HG02642 (cell line): ENCODE measurements around the gene TMEM182.

Experiments used
- ATAC-seq: cut with Tn5 transposase; IDR thresholded peaks from one replicate; pipeline ENCODE4 v1.9.1; 2021; ENCODE audit warnings: mild to moderate bottlenecking; ENCODE audit not compliant: unreplicated experiment, poor library complexity

Gene TMEM182

DNA sequence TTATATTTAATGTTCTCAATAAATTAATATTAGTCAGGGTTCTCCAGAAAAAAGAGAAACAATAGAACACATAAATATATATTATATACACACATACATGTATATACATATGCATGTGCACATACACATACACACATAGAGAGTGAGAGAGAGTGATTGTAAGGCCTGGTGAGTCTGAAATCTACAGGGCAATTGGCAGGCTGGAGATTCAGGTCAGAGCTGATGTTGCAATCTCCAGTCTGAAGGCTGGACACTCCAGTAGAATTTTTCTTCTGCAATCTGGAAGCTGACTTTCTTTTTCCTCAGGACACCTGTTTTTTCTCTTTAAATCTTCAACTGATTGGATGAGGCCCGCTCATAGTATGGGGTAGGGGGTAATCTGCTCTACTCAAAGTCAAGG lies 3.2 kb downstream of the TMEM182 start:
- ATAC-seq = no peak

DNA sequence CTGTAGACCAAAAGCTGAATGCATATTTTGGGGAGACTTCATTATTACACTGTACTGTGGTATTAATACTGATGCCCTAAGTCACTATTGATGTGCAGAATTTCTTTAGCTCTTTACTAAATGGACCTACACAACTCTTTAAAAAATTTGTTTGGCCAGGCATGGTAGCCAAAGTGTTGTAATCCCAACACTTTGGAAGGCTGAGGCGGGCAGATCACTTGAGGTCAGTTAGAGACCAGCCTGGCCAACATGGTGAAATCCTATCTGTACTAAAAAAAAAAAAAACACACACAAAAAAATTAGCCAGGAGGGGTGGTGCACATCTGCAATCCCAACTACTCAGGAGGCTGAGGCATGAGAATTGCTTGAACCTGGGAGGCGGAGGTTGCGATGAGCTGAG lies 6.4 kb downstream of the TMEM182 start:
- no peak for ATAC-seq

DNA sequence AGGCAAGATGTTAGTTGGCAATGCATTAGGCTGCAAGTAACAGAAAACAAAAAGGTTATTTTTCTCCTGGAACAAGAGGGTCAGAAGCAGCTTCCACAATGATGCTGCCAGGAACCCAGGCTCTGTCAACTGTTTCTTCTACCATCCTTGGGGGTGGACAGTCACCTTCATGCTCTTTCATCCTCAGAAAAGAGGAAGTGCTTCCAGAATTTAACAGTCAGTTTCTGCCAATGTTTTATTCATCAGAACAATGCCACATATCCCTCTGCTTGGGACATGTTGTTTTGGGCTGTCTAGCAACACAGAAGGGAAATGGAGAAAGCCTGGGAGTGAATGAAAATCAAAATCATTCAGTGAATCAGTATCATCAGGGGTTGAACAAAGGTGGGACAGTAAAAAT lies 7.1 kb downstream of the TMEM182 start:
- ATAC-seq = no peak

DNA sequence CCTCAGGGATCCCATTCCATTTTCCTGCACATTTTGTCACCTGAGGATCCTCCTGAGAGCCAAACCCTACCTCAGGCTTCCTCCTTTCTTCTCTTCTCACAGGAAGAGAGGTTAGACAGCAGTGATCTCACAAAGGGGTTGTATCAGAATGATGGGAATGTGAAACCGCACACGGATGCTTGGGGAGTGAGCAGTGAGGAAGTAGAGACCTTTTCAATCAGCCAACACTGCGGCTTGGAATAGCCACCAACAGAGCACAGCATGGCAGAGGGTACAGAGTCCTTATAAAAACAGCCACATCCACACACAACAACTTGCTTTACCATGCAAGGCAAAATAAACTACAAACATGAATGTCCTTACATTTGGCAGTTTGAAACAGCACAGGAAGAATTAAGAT lies 8.7 kb downstream of the TMEM182 start:
- ATAC-seq = no peak

DNA sequence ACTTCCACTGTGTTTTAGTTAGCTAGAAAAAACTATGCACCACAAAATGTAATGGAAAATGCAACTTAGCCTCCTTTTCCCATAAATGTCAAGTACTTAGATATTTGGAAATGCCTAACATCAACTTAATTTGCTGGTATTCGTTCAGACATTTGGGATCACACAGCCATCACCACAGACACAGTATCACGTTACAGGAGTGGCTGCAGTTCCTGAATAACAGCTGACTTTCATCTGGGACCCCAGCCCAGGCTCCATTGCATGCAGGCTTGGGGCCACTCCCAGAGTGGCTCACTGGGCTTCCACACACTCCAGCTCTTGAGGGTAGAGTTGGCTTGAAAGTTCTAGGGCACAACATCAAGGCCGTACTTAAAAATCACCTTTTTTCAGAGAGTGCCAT lies 9.3 kb downstream of the TMEM182 start:
- ATAC-seq = no peak

DNA sequence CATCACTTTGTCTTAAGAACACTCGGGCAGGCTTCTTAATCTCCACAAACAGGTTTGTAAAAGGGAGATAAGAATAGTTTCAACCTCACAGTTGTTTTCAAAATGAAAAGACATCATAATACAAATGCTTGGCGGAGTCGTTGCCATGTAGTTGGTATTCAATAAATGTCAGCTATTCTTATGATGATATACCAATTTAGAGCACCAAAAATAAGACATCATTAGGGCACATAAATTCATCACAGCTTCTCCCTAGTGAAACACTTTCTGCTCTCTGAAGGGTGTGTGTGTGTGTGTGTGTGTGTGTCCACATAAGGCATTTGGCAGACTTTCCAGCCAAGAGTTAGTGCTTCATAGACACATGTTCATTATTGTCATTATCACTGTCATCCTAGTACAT lies 10.8 kb downstream of the TMEM182 start:
- ATAC-seq = no peak

DNA sequence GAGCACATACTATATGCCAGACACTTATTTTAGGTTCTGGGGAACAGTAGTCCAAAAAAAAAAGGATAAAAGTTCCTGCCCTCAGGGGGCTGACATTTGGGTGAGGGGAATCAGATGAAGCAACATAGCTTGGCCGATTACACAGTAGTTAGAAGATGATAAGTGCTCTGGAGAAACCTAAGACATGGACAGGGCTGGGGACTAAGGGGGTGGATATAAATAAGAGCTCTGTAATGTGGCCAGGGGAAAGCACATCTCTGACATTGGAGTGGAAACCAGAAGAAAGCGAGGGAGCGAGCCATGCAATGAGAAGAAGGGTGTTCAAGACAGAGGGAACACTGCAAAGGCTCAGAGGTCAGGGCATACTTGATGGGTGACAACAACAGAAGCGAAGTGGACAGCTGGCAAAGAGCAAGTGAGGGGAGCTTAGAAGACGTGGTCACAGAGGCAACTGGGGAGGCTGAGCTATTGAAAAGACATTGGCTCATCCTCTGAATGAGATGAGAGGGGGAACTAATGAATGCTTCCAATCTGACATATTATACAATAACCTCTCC lies 11.4 kb downstream of the TMEM182 start:
- no peak for ATAC-seq

DNA sequence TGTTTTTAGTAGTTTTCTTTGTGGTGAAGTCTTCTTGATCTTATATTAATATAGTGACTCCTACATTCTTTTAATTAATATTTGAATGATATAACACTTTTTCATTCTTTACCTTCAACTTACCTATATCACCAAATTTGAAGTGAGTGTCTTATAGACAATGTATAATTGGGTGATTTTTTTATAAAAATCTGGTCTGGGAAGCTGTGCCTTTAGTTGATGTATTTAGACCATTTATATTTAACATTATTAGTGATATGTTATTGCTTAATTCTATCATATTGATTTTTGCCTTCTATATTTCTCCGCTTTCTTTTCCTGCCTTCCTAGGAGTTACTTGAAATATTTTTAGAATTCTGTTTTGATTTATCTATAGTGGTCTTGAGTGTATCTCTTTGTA lies 16.4 kb downstream of the TMEM182 start:
- no peak for ATAC-seq

DNA sequence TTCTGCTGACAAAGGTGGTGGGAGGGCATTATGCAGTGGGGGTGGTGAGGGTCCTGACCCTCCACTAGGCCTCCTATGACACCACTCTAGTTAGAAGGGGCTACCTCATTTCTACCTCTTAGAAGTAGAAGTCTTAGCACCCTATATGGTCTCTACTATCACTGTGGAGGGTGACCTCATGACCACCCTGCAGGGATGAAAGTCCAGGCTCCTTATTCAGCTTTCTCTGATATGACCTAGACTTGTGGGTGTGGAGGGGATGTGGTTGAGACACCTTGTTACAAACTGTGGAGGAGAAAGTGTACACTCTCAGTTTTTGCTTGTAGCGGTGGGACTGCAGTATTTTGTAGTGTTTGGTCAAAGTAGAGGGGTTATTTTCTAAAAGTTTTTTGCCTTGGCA lies 18.6 kb downstream of the TMEM182 start:
- no peak for ATAC-seq

DNA sequence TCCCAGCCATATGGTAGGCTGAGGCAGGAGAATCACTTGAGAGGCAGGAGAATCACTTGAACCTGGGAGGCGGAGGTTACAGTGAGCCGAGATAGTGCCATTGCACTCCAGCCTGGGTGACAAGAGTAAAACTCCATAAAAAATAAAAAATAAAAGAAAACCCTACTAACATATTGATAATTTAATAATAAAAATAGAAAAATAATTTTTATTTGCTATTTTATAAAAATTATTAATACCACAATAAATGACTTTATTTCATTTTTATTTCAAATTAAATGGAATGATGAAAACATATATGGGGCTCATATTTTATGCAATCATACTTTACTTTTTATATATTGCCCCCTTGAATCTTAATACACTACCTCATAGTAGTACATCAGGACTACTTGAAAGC lies 20.4 kb downstream of the TMEM182 start:
- ATAC-seq = no peak

DNA sequence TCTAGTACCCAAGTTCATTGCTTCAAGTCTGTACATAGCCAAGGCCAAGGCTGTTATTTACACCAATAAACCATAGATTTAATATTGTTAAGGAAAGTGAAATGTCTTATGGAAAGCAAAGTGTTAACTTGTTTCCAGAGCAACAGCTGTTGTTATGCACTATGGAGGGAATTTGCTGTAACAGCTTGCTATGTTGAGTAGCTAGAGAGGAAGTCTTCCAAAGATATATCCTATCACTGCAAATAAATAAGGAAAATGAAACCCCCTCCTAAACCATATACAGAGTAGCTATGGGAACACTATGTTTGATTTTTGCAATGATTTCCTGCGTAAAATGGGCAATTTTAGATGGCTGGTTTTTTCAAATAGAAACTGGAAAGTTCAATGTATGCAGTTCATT lies 21.1 kb downstream of the TMEM182 start:
- ATAC-seq = no peak

DNA sequence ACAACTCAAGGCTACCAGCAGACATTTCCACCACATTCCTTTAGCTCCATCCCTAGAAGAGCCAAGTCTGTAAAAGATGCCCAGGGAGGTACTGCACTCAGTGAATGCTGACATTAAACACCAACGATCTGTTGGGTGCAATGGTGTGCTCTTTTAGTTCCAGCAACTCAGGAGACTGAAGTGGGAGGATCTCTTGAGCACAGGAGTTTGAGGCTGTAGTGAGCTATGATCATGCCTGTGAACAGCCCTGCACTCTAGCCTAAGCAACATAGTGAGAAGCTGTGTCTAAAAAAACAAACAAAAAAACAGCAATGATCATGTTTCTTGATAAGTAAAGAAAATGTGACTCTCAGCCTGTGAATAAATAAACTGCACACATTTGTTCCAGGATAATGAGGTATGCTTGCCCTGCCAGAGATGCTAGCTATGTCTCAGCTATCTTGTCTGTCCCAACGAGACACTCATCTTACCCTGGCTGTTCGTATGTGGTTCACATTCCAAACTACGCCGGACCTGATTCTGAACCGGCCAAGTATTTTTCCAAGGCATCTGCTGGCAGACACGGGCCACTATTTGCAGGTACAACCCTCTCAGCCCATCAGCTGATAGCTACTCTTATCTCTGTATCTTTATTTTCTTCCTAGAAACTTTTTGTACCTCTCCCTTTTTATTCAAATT lies 21.8 kb downstream of the TMEM182 start:
- ATAC-seq = no peak

DNA sequence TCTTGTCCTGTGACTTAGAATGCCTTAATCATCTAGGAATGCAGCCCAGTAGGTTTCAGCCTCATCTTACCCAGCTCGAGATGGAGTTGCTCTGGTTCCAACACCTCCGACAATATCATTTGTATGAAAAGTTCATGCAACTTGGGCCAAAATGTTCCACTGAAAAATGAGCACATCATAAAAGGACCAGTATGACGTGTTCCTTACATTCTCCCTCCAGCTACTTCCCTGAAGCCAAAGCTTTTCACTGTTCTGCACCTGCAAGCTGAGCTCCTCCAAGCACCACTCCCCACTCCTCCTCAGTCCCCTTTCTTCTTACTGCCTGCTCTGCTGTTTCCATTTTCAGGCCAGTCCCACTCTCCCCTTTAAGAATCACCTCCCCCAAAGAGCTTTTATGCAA lies 23.1 kb downstream of the TMEM182 start:
- no peak for ATAC-seq

DNA sequence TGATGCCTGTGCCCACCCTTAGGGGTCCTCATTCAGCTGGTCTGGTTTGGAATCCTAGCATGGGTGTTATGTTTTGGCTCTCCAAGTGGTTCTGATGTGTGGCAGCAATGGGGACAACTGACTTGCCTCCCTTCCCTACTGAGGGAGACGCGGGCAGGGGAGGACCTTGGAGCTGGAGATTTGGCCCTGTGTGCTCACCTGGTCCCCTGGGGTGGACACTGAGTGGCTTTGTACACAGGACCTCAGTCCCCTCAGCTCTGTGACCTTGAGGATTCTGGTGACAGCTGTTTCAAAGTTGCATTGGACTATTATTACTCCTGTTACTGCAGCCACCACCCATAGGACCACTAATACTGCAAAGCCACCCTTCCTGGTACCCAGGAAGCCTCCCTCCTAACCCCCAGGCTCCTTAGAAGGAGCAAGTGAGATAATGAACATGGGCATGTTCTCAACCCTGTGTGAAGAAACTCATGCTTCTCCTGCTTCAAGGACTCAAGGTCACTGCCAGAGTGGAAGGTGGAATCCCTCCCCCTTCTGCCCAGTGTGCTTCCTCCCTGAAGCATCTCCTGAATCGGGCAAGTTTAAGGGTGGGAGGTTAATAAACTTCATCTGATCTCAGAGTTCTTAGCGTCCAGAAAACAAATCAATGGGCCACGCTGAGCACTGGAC lies 26.5 kb downstream of the TMEM182 start:
- no peak for ATAC-seq

DNA sequence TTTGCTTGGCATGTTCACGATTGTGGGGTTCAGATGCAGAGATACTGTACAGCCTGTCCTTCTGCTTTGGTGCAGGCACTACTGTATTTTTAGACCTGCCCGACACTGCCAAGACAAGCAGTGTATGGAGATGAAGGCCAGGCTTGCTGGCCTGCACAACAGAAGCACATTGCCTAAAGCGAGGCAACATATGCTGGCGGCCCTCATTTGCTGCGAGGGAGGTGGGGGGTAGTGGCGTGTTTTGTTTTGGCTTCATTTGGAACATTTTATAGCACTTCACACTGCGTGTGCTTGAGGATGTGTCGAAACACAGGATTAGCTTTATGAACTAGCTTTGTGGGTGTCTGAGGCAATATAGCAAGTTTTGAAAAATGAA lies 27.0 kb downstream of the TMEM182 start:
- ATAC-seq = no peak

DNA sequence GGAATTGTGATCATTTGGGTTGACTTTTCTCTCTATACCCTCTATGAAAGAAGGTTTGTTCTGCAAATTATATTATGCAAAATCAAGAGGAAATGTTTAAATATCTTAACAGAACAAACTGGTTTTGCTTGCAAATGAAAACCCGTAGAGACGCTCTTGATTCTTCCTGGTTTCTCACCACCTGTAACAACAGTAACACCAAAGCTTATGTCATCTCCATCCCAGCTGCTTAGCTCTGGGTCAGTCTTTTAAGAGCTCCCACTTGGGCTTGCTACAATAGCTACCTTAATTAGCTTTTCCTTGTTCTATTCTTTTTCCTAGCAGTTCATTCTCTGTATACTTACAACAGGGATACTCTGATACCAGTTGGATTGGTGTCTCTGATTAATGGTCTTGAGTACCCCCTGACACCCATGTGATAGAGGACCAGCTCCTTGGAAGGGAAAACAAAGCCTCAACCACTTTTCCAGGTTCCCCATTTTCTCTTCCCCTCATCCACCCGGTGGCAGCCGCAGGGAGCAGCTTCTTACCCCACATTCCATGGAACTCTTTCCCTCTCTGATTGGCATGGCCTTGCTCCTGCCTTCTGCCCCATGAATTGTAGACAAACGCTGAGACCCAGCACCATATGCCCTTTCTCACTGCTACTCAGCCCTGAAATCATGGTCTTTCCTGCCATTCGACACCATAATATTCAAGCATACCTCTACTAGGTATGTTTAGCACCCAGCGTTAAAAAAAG lies 27.7 kb downstream of the TMEM182 start:
- ATAC-seq = no peak

DNA sequence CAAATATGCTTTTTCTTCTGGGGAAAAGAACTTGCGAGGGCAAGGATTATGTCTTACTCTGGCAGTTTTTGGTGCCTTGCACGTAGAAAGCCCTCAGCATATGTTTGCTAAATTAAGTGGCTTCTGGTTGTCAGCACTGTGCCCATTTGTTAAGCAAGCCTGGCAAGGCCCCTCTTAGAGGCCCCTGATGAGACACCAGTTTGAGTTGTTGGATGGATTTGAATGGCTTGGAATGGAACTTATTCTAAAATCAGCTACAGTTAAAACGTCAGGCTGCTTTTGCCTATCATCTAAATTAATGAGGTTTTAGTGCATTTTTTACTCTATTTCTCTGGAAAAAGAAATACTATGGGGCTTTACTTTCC lies 28.2 kb downstream of the TMEM182 start:
- no peak for ATAC-seq

DNA sequence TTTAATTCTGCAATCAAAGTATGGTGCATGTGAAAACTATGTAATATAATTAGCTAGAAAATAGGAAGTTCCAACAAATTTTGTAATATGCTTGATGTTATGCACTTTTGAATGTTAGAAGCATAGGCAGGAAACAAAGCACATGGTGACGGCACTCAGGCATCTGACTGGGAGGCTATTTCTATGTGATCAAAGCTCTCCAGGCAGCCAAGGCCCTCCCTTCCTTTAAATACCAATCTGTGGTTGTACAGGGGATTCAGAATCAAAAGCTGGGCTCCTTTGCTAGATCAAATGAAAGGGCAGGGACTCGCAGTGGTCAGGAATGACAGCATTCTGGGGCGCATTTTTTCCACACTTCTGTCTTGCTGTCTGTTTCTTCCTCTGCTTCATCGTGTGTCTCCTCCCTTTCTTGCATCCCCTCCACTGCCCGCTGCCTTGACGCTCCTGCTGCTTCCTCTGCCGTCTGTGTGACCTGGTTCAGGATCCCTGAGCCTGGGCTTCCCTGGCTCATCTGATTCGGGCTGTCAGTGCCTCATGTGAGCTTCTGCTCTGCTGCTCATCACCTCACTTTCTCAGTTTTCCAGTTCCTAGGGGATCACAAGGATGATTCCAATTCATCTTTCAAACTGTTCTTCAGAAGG lies 30.9 kb downstream of the TMEM182 start:
- no peak for ATAC-seq

DNA sequence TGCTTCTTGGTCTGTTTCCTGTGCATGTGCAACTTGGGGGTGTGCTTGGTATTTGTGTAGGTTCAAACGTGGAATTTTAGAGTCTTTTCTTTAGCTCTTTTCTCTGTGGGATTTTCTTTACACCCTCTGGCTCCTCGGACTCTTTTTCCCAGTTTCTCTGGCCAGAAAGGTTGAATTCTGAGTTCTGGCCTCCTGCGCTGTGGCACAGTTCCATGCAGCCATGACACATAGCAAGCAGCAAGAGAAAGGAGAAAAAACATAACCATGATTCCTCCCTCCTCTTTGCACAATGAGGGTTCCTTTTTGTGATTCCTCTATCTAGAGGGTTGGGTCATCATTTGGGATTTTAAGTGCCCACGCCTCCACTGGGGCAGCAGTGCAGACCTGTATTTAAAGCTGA lies 33.8 kb downstream of the TMEM182 start:
- no peak for ATAC-seq

DNA sequence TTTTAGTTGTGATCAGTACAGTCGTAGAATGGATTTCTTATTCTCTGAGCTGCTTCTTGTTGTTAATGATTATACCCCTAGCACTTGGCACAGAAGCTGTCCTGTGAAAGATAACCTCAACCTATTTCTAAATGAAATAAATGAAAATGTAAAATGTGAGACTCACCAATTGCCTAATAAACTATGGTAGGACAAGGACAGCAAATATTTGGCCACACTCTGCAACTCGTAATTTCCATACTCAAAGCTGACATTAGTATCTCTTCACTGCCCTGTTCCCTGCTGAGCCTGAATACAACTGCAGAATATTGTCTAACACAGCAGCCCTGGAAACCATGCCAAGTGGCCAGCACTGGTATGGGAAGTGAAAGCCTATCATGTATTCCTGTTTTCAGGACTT lies 34.5 kb downstream of the TMEM182 start:
- ATAC-seq = no peak

DNA sequence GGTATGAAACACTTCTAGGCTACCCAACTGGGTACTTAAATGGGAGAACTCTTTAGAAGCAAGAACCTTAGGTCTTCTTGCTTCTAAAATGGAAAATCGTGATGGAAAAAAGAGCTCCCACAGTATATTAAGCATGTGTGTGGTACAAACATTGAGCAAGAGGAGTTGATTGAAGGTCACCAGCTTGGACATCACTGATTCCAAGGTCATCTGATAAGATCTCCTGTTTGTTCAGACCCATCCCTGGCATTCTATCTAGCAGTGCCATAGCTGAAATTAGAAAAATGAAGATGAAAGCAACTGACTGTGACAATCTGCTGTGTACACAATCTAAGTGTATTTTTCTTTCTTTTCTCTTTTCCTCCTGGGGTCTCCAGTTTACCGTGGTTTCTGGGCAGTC lies 35.7 kb downstream of the TMEM182 start:
- ATAC-seq = no peak
